SK-N-MC (cell line): ENCODE measurements around the gene CPT1A.

Experiments used
- DNase-seq: peaks from one replicate; pipeline ENCODE4 v3.0.0-alpha.2; 2011; ENCODE audit warnings: low read depth, low spot score
- H3K27ac ChIP-seq: fragments of 200-600 bp; sonication (generic); 2 replicates; pipeline ENCODE4 v1.5.1; 2016; ENCODE audit warnings: mixed run types
- H3K36me3 ChIP-seq: fragments of 200-600 bp; sonication (generic); 2 replicates; pipeline ENCODE4 v1.6.1; 2017; ENCODE audit warnings: antibody characterized with exemption, low read length, mixed read lengths; ENCODE audit not compliant: insufficient read depth
- H3K4me3 ChIP-seq: fragments of 200-600 bp; sonication (generic); 2 replicates; pipeline ENCODE4 v1.5.1; 2016
- H3K9ac ChIP-seq: fragments of 200-600 bp; sonication (generic); 2 replicates; pipeline ENCODE4 v1.8.0; 2017; ENCODE audit warnings: mixed run types, mixed read lengths; ENCODE audit not compliant: insufficient read length
- H3K9me3 ChIP-seq: fragments of 200-600 bp; sonication (generic); 2 replicates; pipeline ENCODE4 v1.6.1; 2017; ENCODE audit warnings: low read depth, mild to moderate bottlenecking, antibody characterized with exemption, low read length, moderate library complexity, mixed read lengths
- EZH2 ChIP-seq: fragments of 200-600 bp; sonication (generic); IDR thresholded peaks from one replicate; pipeline ENCODE4 v1.6.1; 2017; ENCODE audit warnings: antibody characterized with exemption
- FOXP2 ChIP-seq: optimal IDR thresholded peaks from 2 replicates; pipeline ENCODE3; 2011; ENCODE audit warnings: mild to moderate bottlenecking, moderate library complexity; ENCODE audit not compliant: insufficient read depth; ENCODE audit errors: extremely low read length, control extremely low read depth
- POLR2AphosphoS5 ChIP-seq: IDR thresholded peaks from 2 replicates; pipeline ENCODE4 v1.6.1; 2012; ENCODE audit warnings: mild to moderate bottlenecking, low read depth, low read length, borderline replicate concordance

CPT1A gene

DNA sequence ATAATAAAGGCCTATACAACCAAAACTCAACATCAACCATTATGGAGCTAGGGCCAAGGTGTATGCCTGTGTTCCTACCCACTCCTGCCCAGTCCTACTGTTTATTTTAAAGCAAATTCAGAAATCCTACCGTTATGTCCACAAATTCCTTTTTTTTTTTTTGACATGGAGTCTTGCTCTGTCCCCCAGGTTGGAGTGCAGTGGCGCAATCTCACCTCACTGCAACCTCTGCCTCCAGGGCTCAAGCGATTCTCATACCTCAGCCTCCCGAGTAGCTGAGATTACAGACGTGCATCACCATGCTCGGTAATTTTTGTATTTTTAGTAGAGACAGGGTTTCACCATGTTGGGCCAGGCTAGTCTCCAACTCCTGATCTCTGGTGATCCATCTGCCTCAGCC is 3.1 kb upstream of the CPT1A start:
- TF ChIP-seq FOXP2 = no peak
- no peak for TF ChIP-seq POLR2AphosphoS5
- TF ChIP-seq EZH2 = no peak
- Histone ChIP-seq H3K4me3 (no peak overlapping the region), H3K9me3 (no peaks in the 10 kb centered on the region), H3K9ac (no peak overlapping the region), H3K27ac (peak overlapping the region; percentile 90), H3K36me3 (no peaks in the 10 kb centered on the region)
- no peak for DNase-seq

DNA sequence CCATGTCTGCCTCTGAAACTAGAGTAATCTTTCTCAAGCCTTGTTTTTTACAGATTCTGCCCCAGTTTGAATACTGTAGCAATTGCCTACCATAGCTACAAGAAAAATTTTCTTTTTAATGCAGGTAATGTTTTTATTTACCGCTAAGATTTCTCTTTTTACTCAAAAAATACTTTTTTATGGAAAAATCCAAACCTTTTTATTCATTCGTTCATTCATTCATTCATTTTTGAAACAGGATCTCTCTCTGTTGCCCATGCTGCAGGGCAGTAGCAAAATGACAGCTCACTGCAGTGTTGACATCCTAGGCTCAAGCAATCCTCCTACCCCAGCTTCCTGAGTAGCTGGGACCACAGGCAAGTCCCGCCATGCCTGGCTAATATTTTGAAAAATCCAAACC is 2.7 kb upstream of the CPT1A start:
- no peak for DNase-seq
- H3K27ac ChIP-seq = peak overlapping the region; percentile 90
- TF ChIP-seq FOXP2 = no peak
- no peak for TF ChIP-seq EZH2
- no peak for TF ChIP-seq POLR2AphosphoS5
- no peaks in the 10 kb centered on the region for H3K36me3 ChIP-seq
- H3K9me3 ChIP-seq = no peaks in the 10 kb centered on the region
- peak overlapping the region; percentile 57 for H3K9ac ChIP-seq
- H3K4me3 ChIP-seq = peak overlapping the region; percentile 77

DNA sequence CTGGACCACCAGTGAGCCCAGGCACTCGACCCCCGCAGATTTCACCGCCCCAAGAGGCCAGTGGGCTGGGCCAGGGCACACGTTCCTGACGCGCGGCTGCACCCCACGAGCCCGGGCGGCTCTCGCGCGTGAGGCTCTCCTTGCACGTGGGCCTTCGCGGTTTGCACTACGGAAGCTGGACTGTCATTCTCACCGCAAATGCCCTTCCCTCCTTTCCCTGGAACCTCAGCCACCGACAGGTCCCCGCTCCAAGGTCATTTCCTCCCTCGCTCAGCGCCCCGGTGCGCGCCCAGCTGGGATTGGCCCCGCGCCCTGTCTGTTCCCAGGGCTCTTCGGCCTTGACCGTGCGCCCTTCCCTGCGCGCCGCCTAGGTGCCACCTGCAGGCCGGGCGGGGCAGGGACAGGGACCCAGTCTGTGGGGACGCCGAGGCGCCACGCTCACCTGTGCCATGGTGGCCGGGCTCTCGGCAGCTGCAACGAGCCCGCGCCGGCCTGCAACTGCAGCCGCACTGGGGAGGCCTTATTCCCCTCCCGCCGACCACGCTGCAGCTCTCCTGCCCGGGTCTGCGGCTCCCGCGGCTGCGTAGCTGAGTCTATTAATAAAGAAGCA is 2.1 kb upstream of the CPT1A start:
- H3K27ac ChIP-seq = peak overlapping the region; percentile 90
- no peak for DNase-seq
- peak overlapping the region; percentile 57 for H3K9ac ChIP-seq
- H3K4me3 ChIP-seq = peak overlapping the region; percentile 77
- no peaks in the 10 kb centered on the region for H3K9me3 ChIP-seq
- no peaks in the 10 kb centered on the region for H3K36me3 ChIP-seq
- TF ChIP-seq POLR2AphosphoS5 (no peak; the same call in 1 of the 2 replicates), FOXP2 (no peak)

DNA sequence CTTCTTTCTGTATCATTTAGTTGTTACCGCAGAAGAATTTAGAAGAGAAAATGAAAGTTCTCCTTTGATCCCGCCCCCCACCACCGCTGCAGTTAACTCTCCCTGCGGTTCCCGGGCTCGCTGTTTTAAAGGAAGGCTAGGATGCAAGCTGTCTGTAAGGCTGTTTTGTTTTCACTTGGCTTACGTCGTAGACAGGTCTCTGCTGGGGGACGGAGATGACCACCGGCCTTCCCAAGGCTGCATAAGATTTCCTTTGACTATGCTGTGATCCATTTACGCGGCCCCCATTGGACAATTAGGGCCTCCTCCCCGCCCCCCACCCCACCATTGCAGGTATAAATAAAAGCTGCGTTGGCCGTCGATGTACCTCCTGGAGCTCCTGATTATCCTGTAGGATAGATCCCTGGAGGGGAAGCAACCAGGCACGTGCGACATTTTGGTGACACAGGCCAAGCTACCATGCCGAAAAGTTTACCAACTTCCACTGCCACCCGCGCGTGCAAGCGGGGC is 1.4 kb upstream of the CPT1A start:
- peak overlapping the region; percentile 90 for H3K27ac ChIP-seq
- peak overlapping the region; percentile 57 for H3K9ac ChIP-seq
- H3K9me3 ChIP-seq = no peaks in the 10 kb centered on the region
- peak overlapping the region; percentile 77 for H3K4me3 ChIP-seq
- no peak for DNase-seq
- TF ChIP-seq FOXP2 (no peak), POLR2AphosphoS5 (no peak), EZH2 (no peak)
- H3K36me3 ChIP-seq = peaks cover under 1% of the 10 kb centered on the region; the same call in 1 of the 2 replicates

DNA sequence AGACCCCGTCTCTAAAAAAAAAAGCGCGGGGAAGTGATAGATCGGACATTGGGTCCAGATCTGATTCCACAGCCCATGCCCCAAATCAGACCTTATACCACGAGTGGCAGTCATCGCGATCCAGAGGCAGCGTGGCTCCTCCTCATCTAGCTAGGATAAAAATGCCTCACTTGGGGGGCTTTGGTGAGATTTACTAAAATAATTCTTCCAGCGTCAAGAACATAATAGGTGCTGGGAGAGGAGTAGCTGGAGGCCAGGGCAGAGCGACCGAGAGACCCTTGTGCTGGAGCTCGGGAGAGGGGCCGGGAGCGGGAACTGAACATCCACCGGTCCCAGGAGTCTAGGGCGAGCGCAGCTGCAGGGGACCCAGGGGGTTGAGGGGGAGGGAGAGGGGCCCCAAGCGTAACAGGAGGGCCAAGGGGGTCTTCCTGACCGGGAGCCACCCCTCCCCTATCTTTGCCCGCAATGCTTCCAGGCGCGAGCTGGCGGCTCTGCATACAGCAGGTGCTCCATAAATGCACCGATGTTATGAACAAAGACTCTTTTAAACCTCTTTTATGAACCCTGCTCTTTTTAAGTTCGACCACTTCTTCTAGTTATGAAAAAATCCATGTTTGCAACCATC is 823 bp upstream of the CPT1A start:
- H3K27ac ChIP-seq = peak overlapping the region; percentile 90
- peak overlapping the region; percentile 77 for H3K4me3 ChIP-seq
- no peak for DNase-seq
- no peaks in the 10 kb centered on the region for H3K9me3 ChIP-seq
- H3K36me3 ChIP-seq = peaks cover 3% of the 10 kb centered on the region; the same call in 1 of the 2 replicates
- no peak for TF ChIP-seq EZH2
- no peak overlapping the region for H3K9ac ChIP-seq

DNA sequence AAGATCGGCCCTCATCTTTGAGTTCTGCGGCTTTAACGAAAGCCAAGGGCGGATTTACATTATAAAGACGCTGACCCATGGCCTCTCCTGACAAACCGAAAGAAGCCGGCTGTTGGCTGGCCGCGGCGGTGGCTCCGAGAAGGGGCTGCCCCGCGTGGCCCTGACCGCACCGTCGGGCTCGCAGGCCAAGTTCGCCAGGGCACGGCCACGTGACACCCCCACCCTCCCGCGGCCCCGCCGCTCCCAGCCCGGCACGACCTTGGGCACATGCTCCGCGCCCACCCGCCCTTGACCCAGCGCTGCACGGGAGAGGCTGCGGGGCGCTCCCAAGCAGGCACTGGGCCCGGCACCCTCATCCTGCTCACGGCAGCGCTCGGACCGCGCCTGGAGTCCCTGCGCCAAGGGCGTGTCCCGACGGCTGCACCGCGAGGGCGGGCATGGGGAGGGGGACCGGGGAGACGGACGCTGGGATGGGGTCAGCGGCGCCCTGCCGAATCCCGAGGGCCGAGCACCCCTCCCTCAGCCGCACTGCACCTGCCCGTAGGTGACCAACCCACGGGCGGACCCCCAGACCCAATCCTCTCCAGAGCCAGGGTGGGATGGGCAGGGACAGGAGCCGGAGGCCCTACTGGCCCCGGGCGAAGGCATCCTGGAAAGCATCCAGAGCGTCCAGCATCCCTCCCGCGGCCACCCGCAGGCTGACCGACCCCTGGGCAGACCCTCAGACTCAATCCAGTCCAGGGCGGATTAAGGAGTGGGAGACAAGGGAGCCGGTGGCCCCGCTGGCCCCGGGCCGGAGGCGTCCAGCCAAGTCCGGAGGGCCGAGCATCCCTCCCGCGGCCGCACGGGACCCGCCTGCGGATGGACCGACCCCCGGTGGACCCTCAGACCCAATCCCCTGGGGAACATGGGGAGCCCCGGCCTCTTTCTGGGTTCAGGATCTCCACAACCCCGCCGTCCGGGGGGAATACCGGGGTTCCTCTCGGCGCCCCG is 759 bp downstream of the CPT1A start:
- peak overlapping the region; percentile 82 for H3K27ac ChIP-seq
- TF ChIP-seq FOXP2 = no peak
- no peak for TF ChIP-seq POLR2AphosphoS5
- no peak for TF ChIP-seq EZH2
- peak overlapping the region; percentile 81 for H3K4me3 ChIP-seq
- H3K36me3 ChIP-seq = peaks cover 7% of the 10 kb centered on the region; the same call in 1 of the 2 replicates
- no peak for DNase-seq
- H3K9me3 ChIP-seq = no peaks in the 10 kb centered on the region
- H3K9ac ChIP-seq = peak overlapping the region; percentile 78

DNA sequence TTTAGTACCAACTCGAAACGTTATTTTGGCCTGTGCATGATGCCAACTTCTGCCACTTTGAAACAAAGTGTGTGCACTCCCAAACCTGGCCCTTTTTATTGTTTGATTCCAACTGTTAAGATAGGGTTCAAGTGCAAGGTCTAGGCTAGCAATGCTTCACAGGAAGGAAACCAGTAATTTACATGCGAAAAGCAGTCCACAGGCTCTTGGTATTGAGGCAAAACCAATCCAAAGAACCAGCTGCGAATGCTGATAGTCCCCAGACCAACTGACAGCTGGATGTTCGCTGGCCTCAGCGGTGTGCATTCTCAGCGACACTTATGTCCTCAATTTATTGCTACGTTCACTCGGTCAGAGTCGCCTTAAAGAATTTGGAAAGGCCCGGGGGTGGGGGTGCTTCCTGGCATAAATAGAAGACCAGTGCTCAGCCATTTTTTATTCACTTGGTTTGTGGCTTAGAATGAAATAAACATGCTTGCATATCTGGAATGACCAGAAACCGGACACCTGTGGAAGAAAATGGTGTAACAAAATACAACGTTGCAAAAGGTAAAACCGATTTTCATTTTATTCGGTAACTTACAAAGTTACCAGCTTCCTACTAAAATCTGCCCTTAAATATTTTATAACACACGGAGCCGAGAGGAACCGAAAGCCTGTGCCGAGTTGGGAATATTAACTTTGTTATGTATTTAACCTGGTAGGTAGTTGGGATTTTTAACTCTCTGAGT is 1.6 kb downstream of the CPT1A start:
- Histone ChIP-seq H3K27ac (peak overlapping the region; percentile 82), H3K4me3 (peak overlapping the region; percentile 81), H3K9me3 (no peaks in the 10 kb centered on the region), H3K9ac (peak overlapping the region; percentile 78), H3K36me3 (peaks cover 10% of the 10 kb centered on the region; the same call in 1 of the 2 replicates)
- TF ChIP-seq FOXP2 = no peak
- no peak for TF ChIP-seq EZH2
- no peak for TF ChIP-seq POLR2AphosphoS5
- DNase-seq = no peak
